ENCODE results near the gene HOXB1. TPM values are rescaled to one million over a fixed set of nuclear protein-coding genes. Genes with fewer than 3 reads are reported as not detected.

The HOXB1 gene
- total RNA-seq, 6 donors from 2014 or later, result not detected

- TF ChIP-seq EP300 (IDR thresholded peaks at IDR 0.05) (no peak), POLR2AphosphoS5 (IDR thresholded peaks at IDR 0.05) (no peak), CTCF (IDR thresholded peaks at IDR 0.05) (no peak), POLR2A (IDR thresholded peaks at IDR 0.05) (no peak)
- no peak for ATAC-seq (ENCODE audit: low FRiP score in 2 of 2)
- no peak overlapping the region for H3K4me3 ChIP-seq
- no peaks in the 10 kb centered on the region for H3K9me3 ChIP-seq
- H3K27me3 ChIP-seq, result peaks cover 0 to 20% (median 9%) of the 10 kb centered on the region in 4 donors
- WGBS, 2 donors, result 62 to 66% methylated on average over 3 of the region's 3 CpGs
- peak overlapping the region in 3 of 4 donors; percentile 19 to 86 (median 69) for H3K27ac ChIP-seq
- peaks cover 10 to 22% (median 12%) of the 10 kb centered on the region in 4 donors for H3K4me1 ChIP-seq
- no peaks in the 10 kb centered on the region for H3K36me3 ChIP-seq
- no peak for DNase-seq
Observed at GRCh38 chr17:48549281-48549630, 18.4 kb upstream of the HOXB1 start.

GRCh38 chr17:48548523-48549280, 17.9 kb upstream of the HOXB1 start:
- no peak for TF ChIP-seq EP300 (IDR thresholded peaks at IDR 0.05)
- no peak for DNase-seq
- H3K27ac ChIP-seq, result peak overlapping the region; percentile 42 to 86 (median 68)
- no peak for ATAC-seq (ENCODE audit: low FRiP score in 2 of 2)
- WGBS, 2 donors, result 45 to 60% methylated on average over 6 of the region's 6 CpGs
- H3K4me1 ChIP-seq, result peaks cover 10 to 27% (median 13%) of the 10 kb centered on the region in 4 donors
- peaks cover 0 to 24% (median 10%) of the 10 kb centered on the region in 4 donors for H3K27me3 ChIP-seq
- H3K36me3 ChIP-seq, result no peaks in the 10 kb centered on the region
- H3K9me3 ChIP-seq, result no peaks in the 10 kb centered on the region
- no peak overlapping the region for H3K4me3 ChIP-seq

- Histone ChIP-seq H3K27me3 (peaks cover 0 to 31% (median 16%) of the 10 kb centered on the region in 4 donors), H3K4me3 (peak overlapping the region in 2 of 4 donors; percentile 10 to 13)
Observed at GRCh38 chr17:48547808-48548522, 17.2 kb upstream of the HOXB1 start.

DNA sequence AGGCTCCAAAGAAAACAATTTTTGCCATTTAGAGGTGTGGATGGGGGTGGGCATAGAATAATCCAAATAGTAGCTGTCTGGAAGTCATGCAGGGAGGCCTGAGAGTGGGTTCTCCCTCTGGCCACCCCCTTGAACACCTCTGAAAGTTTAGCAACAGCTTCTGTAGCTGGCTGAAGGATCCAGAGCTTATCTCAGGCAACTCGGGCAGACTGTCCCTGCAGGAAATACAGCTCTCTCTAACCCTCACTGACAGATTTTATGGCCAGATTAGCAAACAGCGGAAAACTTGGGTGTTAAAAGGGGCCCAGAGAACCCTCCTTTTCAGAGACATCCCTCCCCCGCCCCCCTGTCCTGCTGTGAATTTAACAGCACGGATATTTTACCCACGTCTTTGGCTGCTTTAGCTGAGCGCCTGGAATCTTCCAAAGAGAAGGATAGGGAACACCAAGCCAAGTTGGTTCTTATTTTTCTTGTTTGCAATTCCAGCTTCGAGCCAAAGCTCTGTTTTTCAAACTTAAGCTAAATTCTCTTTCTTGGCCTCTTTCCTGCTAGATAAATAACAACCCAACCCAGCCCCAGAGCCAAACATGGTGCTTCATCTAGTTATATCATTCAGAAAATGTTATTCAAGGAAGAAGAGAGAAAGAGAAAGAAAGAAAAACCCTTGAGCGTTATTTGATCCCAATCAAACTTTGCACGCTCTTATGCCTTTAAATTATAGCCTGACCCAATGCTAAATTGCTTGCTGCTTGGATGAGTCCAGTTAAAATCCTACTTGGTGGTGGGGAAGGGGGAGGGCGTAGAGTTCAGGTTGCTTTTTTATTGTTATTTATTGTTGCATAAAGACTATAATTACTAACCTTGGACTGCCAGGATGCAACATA, 16.4 kb upstream of the HOXB1 start:
- DNase-seq (no peak), ATAC-seq (ENCODE audit: low FRiP score in 2 of 2) (no peak)
- H3K27me3 ChIP-seq, result peaks cover 0 to 35% (median 20%) of the 10 kb centered on the region in 4 donors
- no peaks in the 10 kb centered on the region for H3K9me3 ChIP-seq
- WGBS, 2 donors, result 36 to 44% methylated on average over 10 of the region's 10 CpGs
- H3K4me1 ChIP-seq, result peaks cover 14 to 38% (median 19%) of the 10 kb centered on the region in 4 donors
- H3K27ac ChIP-seq, result peak overlapping the region; percentile 2 to 86 (median 62)
- H3K36me3 ChIP-seq, result no peaks in the 10 kb centered on the region
- TF ChIP-seq EP300 (IDR thresholded peaks at IDR 0.05) (no peak), CTCF (IDR thresholded peaks at IDR 0.05) (no peak), POLR2A (IDR thresholded peaks at IDR 0.05) (no peak), POLR2AphosphoS5 (IDR thresholded peaks at IDR 0.05) (no peak)
- H3K4me3 ChIP-seq, result peak overlapping the region in 2 of 4 donors; percentile 10 to 13

More at GRCh38 chr17:48547808-48548522, 17.2 kb upstream of the HOXB1 start:
- no peaks in the 10 kb centered on the region for H3K36me3 ChIP-seq
- no peak for DNase-seq
- ATAC-seq (ENCODE audit: low FRiP score in 2 of 2), result no peak
- 27 to 31% methylated on average over 24 of the region's 24 CpGs for WGBS, 2 donors
- TF ChIP-seq EP300 (IDR thresholded peaks at IDR 0.05) (no peak), POLR2AphosphoS5 (IDR thresholded peaks at IDR 0.05) (no peak), CTCF (IDR thresholded peaks at IDR 0.05) (no peak), POLR2A (IDR thresholded peaks at IDR 0.05) (no peak)
- H3K9me3 ChIP-seq, result no peaks in the 10 kb centered on the region
- peaks cover 14 to 33% (median 19%) of the 10 kb centered on the region in 4 donors for H3K4me1 ChIP-seq
- peak overlapping the region; percentile 42 to 86 (median 68) for H3K27ac ChIP-seq

Data from upper lobe of left lung (tissue), 6 donors.